CD4-positive, alpha-beta T cell treated with Interleukin-17A for 1 hour (primary cell): ENCODE measurements around the gene LAMC2.

Source experiments
- DNase-seq: peaks from one replicate; pipeline ENCODE4 v3.0.0-alpha.2; 2020

Gene LAMC2

GRCh38 chr1:183215076-183215720 lies 29.1 kb downstream of the LAMC2 start:
- DNase-seq, result no peak

- no peak for DNase-seq
Measured at GRCh38 chr1:183215936-183216335, 29.9 kb downstream of the LAMC2 start.

- DNase-seq, result no peak
Measured at GRCh38 chr1:183218027-183218618, 32.1 kb downstream of the LAMC2 start.

GRCh38 chr1:183218971-183219615 lies 33.0 kb downstream of the LAMC2 start:
- peak; percentile 45 for DNase-seq

- DNase-seq, result no peak
Measured at GRCh38 chr1:183219616-183220009, 33.5 kb downstream of the LAMC2 start.

- DNase-seq, result no peak
Measured at GRCh38 chr1:183222909-183223308, 36.8 kb downstream of the LAMC2 start.

- no peak for DNase-seq
Measured at GRCh38 chr1:183223467-183223866, 37.4 kb downstream of the LAMC2 start.

GRCh38 chr1:183226361-183226760 lies 40.3 kb downstream of the LAMC2 start:
- no peak for DNase-seq

- DNase-seq, result no peak
Measured at GRCh38 chr1:183226963-183227362, 40.9 kb downstream of the LAMC2 start.

- peak; percentile 7 for DNase-seq
Measured at GRCh38 chr1:183227422-183228346, 41.6 kb downstream of the LAMC2 start.

GRCh38 chr1:183228347-183229220 lies 42.5 kb downstream of the LAMC2 start:
- no peak for DNase-seq

GRCh38 chr1:183230413-183230812 lies 44.3 kb downstream of the LAMC2 start:
- no peak for DNase-seq

- no peak for DNase-seq
Measured at GRCh38 chr1:183231545-183231944, 45.5 kb downstream of the LAMC2 start.

GRCh38 chr1:183233113-183233512 lies 47.0 kb downstream of the LAMC2 start:
- no peak for DNase-seq

- DNase-seq, result no peak
Measured at GRCh38 chr1:183234660-183235476, 48.8 kb downstream of the LAMC2 start.

GRCh38 chr1:183235503-183235902 lies 49.4 kb downstream of the LAMC2 start:
- no peak for DNase-seq

- DNase-seq, result no peak
Measured at GRCh38 chr1:183236158-183236725, 50.2 kb downstream of the LAMC2 start.

GRCh38 chr1:183237046-183237445 lies 51.0 kb downstream of the LAMC2 start:
- DNase-seq, result no peak

GRCh38 chr1:183238071-183238470 lies 52.0 kb downstream of the LAMC2 start:
- DNase-seq, result no peak

- DNase-seq, result no peak
Measured at GRCh38 chr1:183239220-183239742, 53.2 kb downstream of the LAMC2 start.
